Activated CD4-positive, alpha-beta T cell treated with anti-CD3 and anti-CD28 coated beads for 36 hours (primary cell): ENCODE results near the gene ANKS3. TPM values are rescaled to one million over a fixed set of nuclear protein-coding genes. Genes with fewer than 3 reads are reported as not detected.

Experiments used
- ATAC-seq: fragments of 200-7000 bp; cut with Tn5 transposase; one replicate; pipeline ENCODE4 v1.10.0; 2021; ENCODE audit warnings: mild to moderate bottlenecking, moderate library complexity
- CTCF ChIA-PET: fragments of 350-600 bp; sonication (Branson Sonifier 250); formaldehyde crosslinking; loops from one replicate; lab custom pipeline; 2021; ENCODE audit warnings: antibody characterized with exemption; lab: Charles Lee
- POLR2A ChIA-PET: fragments of 350-600 bp; sonication (Branson Sonifier 250); formaldehyde crosslinking; loops from one replicate; lab custom pipeline; 2021; ENCODE audit warnings: antibody characterized with exemption, inconsistent platforms; lab: Charles Lee
- DNase-seq: peaks from one replicate; pipeline ENCODE4 v3.0.0-alpha.2; 2020
- H3K27ac Mint-ChIP-seq: one replicate; pipeline ENCODE4 v1.8.0; 2021; ENCODE audit warnings: mixed read lengths
- H3K27me3 Mint-ChIP-seq: one replicate; pipeline ENCODE4 v1.8.0; 2021; ENCODE audit warnings: mixed read lengths
- H3K36me3 Mint-ChIP-seq: one replicate; pipeline ENCODE4 v1.8.0; 2021; ENCODE audit warnings: low read depth, mixed read lengths
- H3K4me1 Mint-ChIP-seq: one replicate; pipeline ENCODE4 v1.8.0; 2021; ENCODE audit warnings: mixed read lengths
- H3K4me3 Mint-ChIP-seq: one replicate; pipeline ENCODE4 v1.8.0; 2021; ENCODE audit warnings: mild to moderate bottlenecking, moderate library complexity, mixed read lengths
- H3K9me3 Mint-ChIP-seq: one replicate; pipeline ENCODE4 v1.8.0; 2021; ENCODE audit warnings: low read depth, mixed read lengths
- intact Hi-C, 2 experiments: fragments of 100-400 bp; cut with DNase I in 1 of 2; cut with micrococcal nuclease in 1 of 2; formaldehyde crosslinking; loops; one replicate each; pipeline versions ENCODE4 v1.14.2 to v1.15.1; 2022 to 2024; cut with DNase I, micrococcal nuclease
- total RNA-seq, 2 experiments: library from RNA; stranded (reverse); gene quantifications; one replicate each; pipeline ENCODE4 v1.2.3, GENCODE V29; 2021

ANKS3 gene
- total RNA-seq, 2 experiments from 2014 or later = 12.1 to 14.1 TPM

DNA sequence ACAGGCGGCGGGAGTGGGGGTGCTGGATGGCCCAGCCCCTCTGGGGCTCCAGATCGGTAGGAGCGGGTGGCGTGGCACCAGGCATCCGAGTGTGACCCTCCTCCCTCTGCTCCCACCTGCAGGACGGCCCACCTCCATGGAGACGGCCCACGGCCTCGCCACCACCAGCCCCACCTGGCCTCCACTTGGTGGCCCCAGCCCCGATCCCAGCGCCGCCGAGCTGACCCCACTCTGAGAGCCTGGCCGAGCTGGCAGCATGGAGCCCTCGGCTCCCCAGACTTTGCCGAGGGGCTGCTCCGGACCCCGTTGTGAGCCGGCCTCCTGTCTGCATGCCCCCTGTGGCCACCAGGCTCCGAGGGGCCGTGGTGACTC is 45.4 kb downstream of the ANKS3 start:
- Mint-ChIP-seq H3K4me1 (peaks cover 8% of the 10 kb centered on the region), H3K4me3 (no peak overlapping the region), H3K36me3 (peaks cover 8% of the 10 kb centered on the region), H3K9me3 (no peaks in the 10 kb centered on the region), H3K27ac (no peak overlapping the region), H3K27me3 (no peaks in the 10 kb centered on the region)
- ATAC-seq (no peak), DNase-seq (no peak)
- intact Hi-C loops = no loop called here
- ChIA-PET CTCF (no interaction called here), POLR2A (no interaction called here)

DNA sequence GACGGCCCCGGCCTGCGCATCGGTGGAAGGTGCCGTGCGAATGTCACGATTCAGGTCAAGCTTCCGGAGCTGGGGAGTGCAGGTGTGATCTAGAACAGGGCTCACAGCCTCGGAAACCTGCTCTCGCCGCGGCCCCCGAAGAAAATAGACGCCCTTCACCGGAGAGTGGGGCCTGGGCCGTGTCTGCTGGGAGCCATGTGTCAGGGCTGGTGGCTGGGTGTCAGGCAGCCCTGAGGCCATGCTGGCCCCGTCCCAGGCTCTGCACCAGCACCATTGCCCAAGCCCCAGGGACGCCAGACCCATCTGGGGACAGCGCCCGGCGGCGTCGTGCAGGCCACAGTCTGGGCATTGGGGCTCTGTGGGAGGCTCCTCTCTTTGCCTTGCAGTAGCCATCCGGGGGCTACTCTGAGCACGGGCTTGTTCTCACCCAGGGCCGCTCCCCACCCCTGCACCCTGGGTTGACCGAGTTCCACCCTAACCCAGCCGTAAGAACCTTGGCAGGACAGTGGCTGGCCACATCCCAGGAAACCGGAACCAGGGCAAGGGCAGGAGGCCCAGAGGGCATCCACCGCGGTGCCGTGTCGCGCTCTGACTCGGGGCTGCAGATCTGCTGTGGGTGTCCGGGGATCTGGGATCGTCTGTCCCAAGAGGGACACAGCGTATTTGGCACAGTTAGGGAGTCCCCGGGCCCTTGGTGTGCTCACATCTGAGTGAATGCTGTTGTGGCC is 46.0 kb downstream of the ANKS3 start:
- ChIA-PET CTCF (no interaction called here), POLR2A (no interaction called here)
- Mint-ChIP-seq H3K27me3 (no peaks in the 10 kb centered on the region), H3K27ac (no peak overlapping the region), H3K36me3 (peaks cover 8% of the 10 kb centered on the region), H3K9me3 (no peaks in the 10 kb centered on the region), H3K4me1 (peaks cover 7% of the 10 kb centered on the region), H3K4me3 (no peak overlapping the region)
- DNase-seq = no peak
- intact Hi-C loops = no loop called here
- no peak for ATAC-seq

DNA sequence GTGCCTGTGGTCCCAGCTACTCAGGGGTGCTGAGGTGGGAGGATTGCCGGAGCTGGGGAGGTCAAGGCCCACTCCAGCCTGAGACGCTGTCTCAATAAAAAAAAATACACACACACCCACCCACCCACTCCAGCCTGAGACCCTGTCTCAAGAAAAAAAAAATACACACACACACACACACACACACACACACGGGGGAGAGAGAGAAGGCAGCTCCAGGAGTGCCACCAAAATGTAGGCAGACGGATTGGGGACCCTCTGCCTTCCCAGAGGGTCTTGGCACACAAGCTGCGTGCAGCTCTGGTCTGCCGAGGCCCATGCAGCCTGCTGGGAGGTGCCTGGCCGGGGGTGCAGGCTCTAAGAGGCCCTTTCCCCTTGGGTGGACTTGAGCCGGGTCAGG is 46.7 kb downstream of the ANKS3 start:
- ChIA-PET CTCF (no interaction called here), POLR2A (no interaction called here)
- no peak for DNase-seq
- ATAC-seq = no peak
- intact Hi-C loops = no loop called here
- peaks cover 5% of the 10 kb centered on the region for H3K4me1 Mint-ChIP-seq
- H3K9me3 Mint-ChIP-seq = no peaks in the 10 kb centered on the region
- H3K36me3 Mint-ChIP-seq = peaks cover 8% of the 10 kb centered on the region
- H3K4me3 Mint-ChIP-seq = no peak overlapping the region
- H3K27ac Mint-ChIP-seq = no peak overlapping the region
- H3K27me3 Mint-ChIP-seq = no peaks in the 10 kb centered on the region

DNA sequence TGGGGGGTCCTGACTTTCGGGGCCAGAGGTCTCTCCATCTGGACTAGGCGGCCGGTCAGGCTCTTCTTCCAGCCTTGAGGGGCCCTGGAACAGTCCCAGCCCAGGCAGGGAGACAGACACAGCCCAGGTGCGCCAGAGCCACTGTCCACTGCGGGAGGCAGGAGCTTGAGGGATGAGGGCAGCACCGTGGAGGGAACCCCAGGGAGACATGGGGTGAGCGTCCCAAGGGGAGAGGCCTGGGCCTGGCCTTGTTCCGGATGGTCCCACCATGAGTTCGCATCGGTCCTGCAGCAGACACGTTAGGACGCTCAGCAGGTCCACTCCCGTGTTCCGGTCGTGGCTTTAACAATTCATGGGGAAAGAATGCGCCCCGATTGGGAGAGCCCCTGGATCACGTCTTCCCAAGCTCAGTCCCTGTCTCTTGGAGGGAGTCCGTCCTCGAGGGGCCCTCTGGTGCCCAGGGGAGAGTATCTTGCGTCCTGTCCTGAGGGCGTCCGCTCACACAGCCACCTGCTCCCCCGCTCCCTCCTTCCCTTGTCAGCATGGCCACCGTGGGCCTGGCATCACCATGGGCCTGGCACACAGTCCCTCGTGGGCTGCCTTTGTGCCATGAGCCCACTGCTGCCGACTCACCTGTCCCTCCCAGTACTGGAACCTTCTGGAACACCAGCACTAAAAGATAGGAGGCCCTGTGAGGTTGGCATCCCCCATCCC is 47.4 kb downstream of the ANKS3 start:
- intact Hi-C loops = no loop called here
- Mint-ChIP-seq H3K27me3 (no peaks in the 10 kb centered on the region), H3K9me3 (no peaks in the 10 kb centered on the region), H3K36me3 (peaks cover 9% of the 10 kb centered on the region), H3K4me1 (peaks cover 4% of the 10 kb centered on the region), H3K27ac (no peak overlapping the region), H3K4me3 (no peak overlapping the region)
- ATAC-seq (no peak), DNase-seq (no peak)
- CTCF ChIA-PET = no interaction called here
- POLR2A ChIA-PET = no interaction called here

DNA sequence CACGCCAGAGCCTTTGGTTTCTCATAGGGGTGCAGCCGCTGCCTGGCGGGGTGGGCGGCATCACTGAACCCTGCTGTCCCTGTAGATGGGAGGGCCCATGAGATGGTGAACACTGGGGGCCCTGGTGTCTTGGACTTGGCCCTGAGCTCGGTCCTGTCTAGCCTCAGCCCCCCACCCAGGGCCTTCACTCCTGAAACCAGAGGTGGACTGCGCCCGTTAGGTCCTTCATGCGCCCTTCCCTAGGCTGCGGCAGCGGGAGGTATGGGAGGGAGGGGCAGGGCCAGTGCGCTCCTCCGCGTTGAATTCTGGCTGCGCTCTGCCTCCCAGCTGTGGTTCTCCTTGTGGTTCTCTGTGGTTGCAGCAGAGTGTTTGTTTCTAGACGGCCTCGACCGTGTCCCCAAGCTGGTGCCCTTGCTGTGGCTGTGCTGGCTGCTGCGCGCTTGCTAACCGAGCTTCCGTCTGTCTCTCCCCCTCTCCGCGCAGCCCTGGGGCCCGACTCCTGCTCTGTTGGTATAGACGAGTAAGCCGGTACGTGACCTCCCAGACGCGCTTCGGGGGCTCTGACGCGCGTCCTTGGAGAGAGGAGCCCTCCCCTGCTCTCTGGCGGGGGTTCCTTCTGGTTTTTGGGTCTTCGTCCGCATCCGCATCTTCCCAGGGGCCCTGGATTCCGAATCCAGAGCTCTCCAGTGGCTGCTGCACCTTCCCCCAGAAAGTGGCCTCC is 48.1 kb downstream of the ANKS3 start:
- Mint-ChIP-seq H3K4me3 (no peak overlapping the region), H3K4me1 (peaks cover 4% of the 10 kb centered on the region), H3K27me3 (no peaks in the 10 kb centered on the region), H3K27ac (no peak overlapping the region), H3K9me3 (no peaks in the 10 kb centered on the region), H3K36me3 (peaks cover 10% of the 10 kb centered on the region)
- CTCF ChIA-PET = interaction anchor here (0.5 kb wide), 1 partner anchor 280 kb away, joined by 3 read pairs; no protein-coding TSS in a partner anchor
- intact Hi-C loops = no loop called here
- POLR2A ChIA-PET = no interaction called here
- DNase-seq (no peak), ATAC-seq (no peak)

DNA sequence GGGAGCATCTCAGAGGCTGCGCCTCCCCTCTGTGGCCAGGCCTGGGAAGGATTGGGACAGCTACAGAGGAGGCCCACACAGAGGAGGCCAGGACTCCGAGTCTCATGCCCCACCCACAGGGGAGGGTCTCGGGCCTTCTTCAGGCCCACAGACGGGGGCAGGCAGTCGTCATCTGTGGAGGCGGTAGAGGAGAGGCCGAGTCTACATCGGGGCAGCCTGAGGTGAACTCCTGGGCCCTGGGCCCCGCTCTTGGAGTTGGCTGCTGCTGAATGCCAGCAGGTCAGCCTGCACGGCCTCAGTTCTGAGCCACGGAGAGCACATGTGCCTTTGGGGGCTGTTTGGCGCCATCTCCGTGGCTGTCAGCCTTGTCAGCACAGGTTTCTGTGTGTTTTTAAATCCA is 48.8 kb downstream of the ANKS3 start:
- DNase-seq = no peak
- no peak for ATAC-seq
- Mint-ChIP-seq H3K27ac (no peak overlapping the region), H3K4me1 (peaks cover 4% of the 10 kb centered on the region), H3K27me3 (no peaks in the 10 kb centered on the region), H3K4me3 (no peak overlapping the region), H3K9me3 (no peaks in the 10 kb centered on the region), H3K36me3 (peaks cover 10% of the 10 kb centered on the region)
- CTCF ChIA-PET = interaction anchor here (0.5 to 1.2 kb wide), 2 partner anchors 11 to 281 kb away, joined by 3 read pairs; no protein-coding TSS in a partner anchor
- intact Hi-C loops = no loop called here
- POLR2A ChIA-PET = no interaction called here

DNA sequence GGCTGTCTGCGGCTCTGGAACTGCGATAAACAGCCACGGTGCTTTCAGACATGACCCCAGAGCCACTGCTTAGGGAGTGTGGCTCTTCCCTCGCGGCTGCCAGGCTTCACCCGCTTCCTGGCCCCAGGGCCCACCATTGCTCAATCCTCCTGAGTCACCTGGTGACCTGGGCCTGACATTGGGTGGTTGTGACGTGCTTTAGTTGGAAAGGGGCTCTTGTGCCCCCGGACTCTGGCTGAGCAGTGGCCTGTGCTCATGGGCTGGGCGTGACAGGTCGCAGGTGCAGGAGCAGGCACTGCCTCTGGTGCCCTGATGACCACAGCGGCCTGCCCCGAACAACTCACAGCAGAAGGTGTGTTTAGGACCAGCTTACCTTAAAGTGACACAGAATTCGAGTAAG is 49.3 kb downstream of the ANKS3 start:
- no peak for DNase-seq
- Mint-ChIP-seq H3K9me3 (no peaks in the 10 kb centered on the region), H3K36me3 (peaks cover 10% of the 10 kb centered on the region), H3K4me3 (no peak overlapping the region), H3K27ac (no peak overlapping the region), H3K4me1 (peaks cover 4% of the 10 kb centered on the region), H3K27me3 (no peaks in the 10 kb centered on the region)
- ChIA-PET CTCF (interaction anchor here (1.2 kb wide), 1 partner anchor 11 kb away, joined by 3 read pairs; no protein-coding TSS in a partner anchor), POLR2A (no interaction called here)
- intact Hi-C loops = no loop called here
- no peak for ATAC-seq

DNA sequence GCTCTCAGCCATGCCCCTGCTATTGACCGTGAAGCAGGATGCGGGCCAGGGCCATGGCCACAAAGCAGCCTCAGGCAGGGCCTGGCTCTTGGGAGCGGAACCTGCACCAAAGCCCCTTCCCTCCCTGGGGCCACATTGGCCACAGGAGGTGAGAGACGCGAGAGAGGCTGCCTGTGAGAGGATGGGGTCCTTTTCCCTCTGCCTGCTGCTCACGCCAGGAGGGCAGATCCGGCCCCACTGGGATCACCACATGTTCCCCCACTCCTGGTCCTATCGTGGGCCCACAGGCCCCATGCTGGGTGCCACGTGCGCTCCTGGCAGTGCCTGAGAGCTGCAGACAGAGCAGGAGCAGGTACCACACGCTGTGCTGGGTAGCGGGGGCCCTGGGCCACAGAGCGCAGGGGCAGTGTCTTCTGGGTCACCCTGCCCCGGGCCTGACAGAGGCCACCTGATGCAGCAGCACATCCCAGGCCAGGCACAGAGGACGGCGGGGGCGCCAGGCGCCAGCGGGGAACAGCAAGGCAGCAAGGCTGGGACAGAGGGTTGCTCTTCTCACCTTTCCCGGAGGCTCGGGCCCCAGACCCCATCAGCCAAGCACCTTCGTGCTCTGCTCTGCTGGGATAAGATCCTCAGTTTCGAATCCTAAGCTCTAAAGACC is 49.9 kb downstream of the ANKS3 start:
- Mint-ChIP-seq H3K36me3 (peaks cover 12% of the 10 kb centered on the region), H3K4me3 (no peak overlapping the region), H3K9me3 (no peaks in the 10 kb centered on the region), H3K27ac (no peak overlapping the region), H3K4me1 (peaks cover 4% of the 10 kb centered on the region), H3K27me3 (no peaks in the 10 kb centered on the region)
- ChIA-PET CTCF (interaction anchor here (1.2 to 1.3 kb wide), 2 partner anchors 10 to 11 kb away, joined by 3 read pairs; no protein-coding TSS in a partner anchor), POLR2A (no interaction called here)
- DNase-seq (no peak), ATAC-seq (no peak)
- intact Hi-C loops = no loop called here

DNA sequence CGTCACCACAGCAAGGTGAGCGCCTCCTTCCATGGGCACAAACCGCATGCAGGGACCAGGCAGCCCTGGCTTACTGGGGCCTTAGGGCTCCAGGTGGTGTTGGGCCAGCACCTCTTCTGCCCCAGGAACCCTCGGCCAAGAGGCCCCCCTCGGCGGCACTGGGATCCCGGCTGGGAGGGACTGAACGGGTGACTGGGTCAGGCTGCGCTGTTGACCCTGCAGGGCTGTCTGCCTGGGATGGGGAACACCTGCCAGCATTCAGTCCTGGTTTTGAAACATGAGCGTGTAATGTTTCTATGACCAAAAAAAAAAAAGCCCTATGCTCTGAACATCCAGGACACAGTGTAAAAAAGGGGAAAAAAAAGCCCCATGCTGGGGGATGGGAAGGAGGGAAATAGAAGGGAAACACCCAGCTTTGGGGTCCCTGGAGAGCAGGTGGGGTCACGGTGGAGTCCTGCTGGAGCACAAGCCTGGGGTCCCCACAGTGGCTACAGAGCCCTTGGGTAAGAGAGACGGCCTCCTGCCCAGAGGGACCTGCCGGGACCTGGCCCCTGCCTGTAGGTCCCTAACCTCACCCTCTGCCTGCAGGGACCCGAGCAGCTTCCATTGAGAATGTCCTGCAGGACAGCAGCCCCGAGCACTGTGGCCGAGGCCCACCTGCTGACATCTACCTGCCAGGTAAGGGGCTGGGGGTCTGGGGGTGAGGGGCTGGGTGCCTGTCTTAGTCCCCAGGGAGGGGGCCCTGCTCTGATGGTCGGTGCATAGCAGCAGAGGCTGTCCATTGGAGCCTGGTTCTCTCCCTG is 50.6 kb downstream of the ANKS3 start:
- DNase-seq = no peak
- ATAC-seq = no peak
- no peaks in the 10 kb centered on the region for H3K9me3 Mint-ChIP-seq
- POLR2A ChIA-PET = interaction anchor here (0.7 kb wide), 1 partner anchor 51 kb away, joined by 6 read pairs; the partner anchor contains the start of genes ANKS3 and DNAAF8
- intact Hi-C loops = no loop called here
- H3K36me3 Mint-ChIP-seq = peaks cover 12% of the 10 kb centered on the region
- H3K27me3 Mint-ChIP-seq = no peaks in the 10 kb centered on the region
- H3K4me1 Mint-ChIP-seq = peaks cover 4% of the 10 kb centered on the region
- no peak overlapping the region for H3K27ac Mint-ChIP-seq
- no peak overlapping the region for H3K4me3 Mint-ChIP-seq
- CTCF ChIA-PET = interaction anchor here (0.8 to 1.3 kb wide), 3 partner anchors 12 to 177 kb away, joined by 3 read pairs; no protein-coding TSS in a partner anchor

DNA sequence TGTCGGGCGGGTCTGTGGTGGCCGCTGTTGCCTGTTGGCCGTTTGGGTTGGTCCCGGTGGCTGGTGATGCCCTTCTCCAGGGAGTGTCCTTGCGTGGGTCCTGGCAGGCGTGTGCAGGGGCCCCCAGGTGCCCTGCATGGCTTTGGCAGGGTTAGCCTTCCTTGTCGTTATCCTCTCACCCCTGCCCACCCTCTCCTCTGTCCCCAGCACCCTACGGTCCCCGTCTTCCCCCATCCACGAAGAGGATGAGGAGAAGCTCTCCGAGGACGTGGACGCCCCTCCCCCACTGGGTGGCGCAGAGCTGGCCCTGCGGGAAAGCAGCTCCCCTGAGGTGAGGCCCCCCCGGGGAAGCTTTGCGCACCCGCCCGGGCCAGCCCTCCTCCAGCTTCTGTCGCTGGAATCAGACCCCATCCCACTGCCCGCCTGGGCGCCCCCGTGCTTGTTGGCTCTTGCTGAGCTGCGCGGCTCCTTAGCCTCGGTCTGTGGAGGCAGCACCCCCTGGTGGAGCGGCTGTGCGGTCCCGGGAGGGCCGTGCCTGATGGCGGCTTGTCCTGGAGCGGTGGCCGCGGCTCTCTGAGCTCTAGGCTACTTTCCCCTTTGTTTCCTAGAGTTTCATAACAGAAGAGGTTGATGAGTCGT is 51.3 kb downstream of the ANKS3 start:
- Mint-ChIP-seq H3K9me3 (no peaks in the 10 kb centered on the region), H3K4me3 (no peak overlapping the region), H3K4me1 (peaks cover 7% of the 10 kb centered on the region), H3K36me3 (peaks cover 12% of the 10 kb centered on the region), H3K27me3 (no peaks in the 10 kb centered on the region), H3K27ac (no peak overlapping the region)
- intact Hi-C loops = no loop called here
- ATAC-seq = peak; percentile 79
- CTCF ChIA-PET = interaction anchor here (0.6 to 1.3 kb wide), 5 partner anchors 12 to 877 kb away, joined by 3 read pairs; no protein-coding TSS in a partner anchor
- DNase-seq = peak; percentile 79
- POLR2A ChIA-PET = interaction anchor here (0.7 kb wide), 1 partner anchor 52 kb away, joined by 6 read pairs; the partner anchor contains the start of genes ANKS3 and DNAAF8
